SK-N-SH treated with all-trans-retinoic acid at 6 μM for 48 hours (cell line): Measurements from ENCODE around the gene GFPT2.

Source experiments
- ISL1 ChIP-seq: fragments of 250-450 bp; sonication (Bioruptor Pico); IDR thresholded peaks from 2 replicates; pipeline ENCODE4 v2.1.2; 2022; ENCODE audit warnings: mild to moderate bottlenecking, moderate library complexity
- PATZ1 ChIP-seq: fragments of 250-450 bp; sonication (Bioruptor Pico); IDR thresholded peaks from 2 replicates; pipeline ENCODE4 v1.8.0; 2020; ENCODE audit warnings: mild to moderate bottlenecking, moderate library complexity, borderline replicate concordance
- TOX ChIP-seq: fragments of 250-450 bp; sonication (Bioruptor Pico); IDR thresholded peaks from 2 replicates; pipeline ENCODE4 v1.8.0; 2021; ENCODE audit warnings: mild to moderate bottlenecking, moderate library complexity, borderline replicate concordance
- ZC3H10 ChIP-seq: fragments of 250-450 bp; sonication (Bioruptor Pico); IDR thresholded peaks from 2 replicates; pipeline ENCODE4 v1.5.1; 2021; ENCODE audit warnings: mild to moderate bottlenecking, moderate library complexity
- ZFP3 ChIP-seq: fragments of 250-450 bp; sonication (Bioruptor Pico); IDR thresholded peaks from 2 replicates; pipeline ENCODE4 v1.5.0; 2020; ENCODE audit warnings: mild to moderate bottlenecking, moderate library complexity

- TF ChIP-seq TOX (no peak), ZC3H10 (CRISPR knock-in tag) (no peak), ZFP3 (CRISPR knock-in tag) (no peak), PATZ1 (CRISPR knock-in tag) (no peak), ISL1 (no peak)
Measured at GRCh38 chr5:180343110-180343830, 9.9 kb downstream of the GFPT2 start.
